NOMO-1 treated with DMSO at 0.1 percent for 48 hours (cell line): ENCODE data around the gene MSL1.
"Not testable (repeated sequence)": the region's sequence is repeated elsewhere in the genome, so short reads cannot be mapped to it uniquely, and the experiment has no call there.

ENCODE experiments used
- DNase-seq: peaks from one replicate; lab custom pipeline; 2025; ENCODE audit not compliant: unreplicated experiment; lab: John Stamatoyannopoulos, UW

MSL1 gene

GRCh38 chr17:40124279-40125141 lies 2.7 kb downstream of the MSL1 start:
- DNase-seq: peak; percentile 33

DNA sequence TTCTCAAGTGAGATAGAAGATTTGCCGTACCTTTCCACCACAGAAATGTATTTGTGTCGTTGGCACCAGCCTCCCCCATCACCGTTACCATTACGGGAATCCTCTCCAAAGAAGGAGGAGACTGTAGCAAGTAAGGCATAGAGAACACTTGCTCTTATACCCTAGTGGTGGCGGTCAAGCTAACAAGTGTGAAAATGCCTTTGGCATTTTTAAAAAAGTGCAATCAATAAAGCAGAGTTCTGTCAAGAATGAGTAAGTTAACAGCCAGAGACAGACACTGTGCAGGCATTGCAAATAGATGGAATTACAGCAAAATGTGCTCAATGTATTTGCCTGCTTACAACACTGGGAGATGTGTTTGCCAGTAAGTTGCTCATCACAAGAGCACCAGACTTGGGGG lies 7.7 kb downstream of the MSL1 start:
- DNase-seq: no peak

DNA sequence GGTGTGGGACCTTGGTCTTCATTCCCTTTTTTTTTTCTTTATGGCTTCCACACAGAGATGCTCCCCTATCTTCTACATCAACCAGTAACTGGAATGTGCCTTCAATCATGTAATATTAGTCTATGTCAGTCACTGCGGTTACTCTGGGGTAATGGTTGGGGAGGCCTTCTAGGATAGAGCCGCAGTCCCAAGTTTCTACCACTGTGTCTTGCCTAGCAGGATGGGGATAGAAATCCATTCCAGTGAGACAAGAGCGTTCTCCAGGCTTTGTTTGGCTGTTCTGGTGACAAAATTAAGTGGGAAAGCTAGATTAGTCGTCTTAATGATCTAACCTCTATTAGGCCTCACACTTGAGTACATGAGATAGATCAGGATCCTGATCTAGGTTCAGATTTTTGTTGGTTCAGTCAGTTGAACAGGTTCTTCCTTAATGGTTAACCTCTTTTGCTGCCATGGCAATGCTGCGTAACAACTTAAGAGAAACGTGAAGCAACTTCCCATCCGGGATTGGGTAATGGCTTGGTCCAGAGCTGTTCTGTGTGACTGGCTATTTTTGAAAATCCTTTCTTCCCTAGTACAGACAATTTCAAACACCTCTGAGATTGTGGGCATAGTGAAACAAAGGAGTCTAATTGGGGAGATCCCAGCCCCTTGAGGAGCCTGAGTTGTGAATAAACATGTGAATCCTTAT lies 8.7 kb downstream of the MSL1 start:
- DNase-seq: peak; percentile 96

GRCh38 chr17:40134184-40134583 lies 12.4 kb downstream of the MSL1 start:
- DNase-seq: no peak

DNA sequence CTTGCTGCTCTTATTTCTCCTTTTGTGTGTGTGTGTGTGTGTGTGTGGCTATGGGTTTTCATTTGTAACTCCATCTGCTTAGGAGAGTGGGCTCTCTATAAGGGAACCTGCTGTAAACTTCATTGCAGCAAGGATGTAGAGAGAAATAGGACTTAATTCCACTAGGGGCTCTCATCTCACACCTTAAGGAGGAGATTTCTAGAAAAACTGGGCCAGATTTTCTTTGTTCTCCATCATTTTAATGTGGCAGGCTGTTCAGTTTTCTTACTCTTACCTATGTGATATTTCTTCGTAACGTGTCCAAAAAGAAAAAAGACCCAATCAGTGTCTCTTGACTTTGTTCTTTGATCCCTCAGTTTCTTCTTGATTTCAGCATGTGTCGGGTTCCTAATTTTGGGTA lies 14.0 kb downstream of the MSL1 start:
- DNase-seq: no peak

DNA sequence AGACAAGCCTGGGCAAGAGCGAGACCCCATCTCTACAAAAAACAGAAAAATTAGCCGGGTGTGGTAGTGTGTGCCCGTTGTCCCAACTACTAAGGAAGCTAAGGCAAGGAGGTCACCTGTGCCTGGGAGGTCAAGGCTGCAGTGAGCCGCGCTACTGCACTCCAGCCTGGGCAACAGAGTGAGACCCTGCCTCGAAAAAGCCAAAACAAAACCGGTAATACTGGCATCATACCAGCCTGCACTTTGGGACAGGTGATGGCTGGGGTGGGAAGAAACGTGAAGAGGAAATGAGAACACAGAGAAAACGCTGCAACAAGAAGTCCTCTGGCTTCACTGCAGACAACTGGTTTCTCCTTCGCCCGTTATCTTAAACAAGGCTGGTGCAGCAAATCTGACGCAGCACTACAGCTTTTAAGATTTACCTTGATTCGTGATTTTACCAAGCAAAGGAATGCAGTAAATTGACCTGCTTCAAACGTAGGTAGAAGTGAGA lies 17.8 kb downstream of the MSL1 start:
- DNase-seq: peak; percentile 38

DNA sequence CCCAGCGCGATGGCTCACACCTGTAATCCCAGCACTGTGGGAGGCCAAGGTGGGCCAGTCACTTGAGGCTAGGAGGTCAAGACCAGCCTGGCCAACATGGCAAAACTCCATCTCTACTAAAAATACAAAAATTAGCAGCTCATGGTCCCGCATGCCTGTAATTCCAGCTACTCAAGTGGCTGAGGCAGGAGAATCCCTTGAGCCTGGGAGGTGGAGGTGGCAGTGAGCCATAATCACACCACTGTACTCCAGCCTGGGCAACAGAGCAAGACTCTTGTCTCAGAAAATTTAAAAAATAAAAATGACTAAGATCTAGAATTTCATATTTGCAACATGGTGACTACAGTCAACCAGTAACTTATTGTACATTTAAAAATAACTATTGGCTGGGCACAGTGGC lies 21.4 kb downstream of the MSL1 start:
- not testable (repeated sequence) for DNase-seq

- no peak for DNase-seq
Observed at GRCh38 chr17:40145476-40145875, 23.7 kb downstream of the MSL1 start.

DNA sequence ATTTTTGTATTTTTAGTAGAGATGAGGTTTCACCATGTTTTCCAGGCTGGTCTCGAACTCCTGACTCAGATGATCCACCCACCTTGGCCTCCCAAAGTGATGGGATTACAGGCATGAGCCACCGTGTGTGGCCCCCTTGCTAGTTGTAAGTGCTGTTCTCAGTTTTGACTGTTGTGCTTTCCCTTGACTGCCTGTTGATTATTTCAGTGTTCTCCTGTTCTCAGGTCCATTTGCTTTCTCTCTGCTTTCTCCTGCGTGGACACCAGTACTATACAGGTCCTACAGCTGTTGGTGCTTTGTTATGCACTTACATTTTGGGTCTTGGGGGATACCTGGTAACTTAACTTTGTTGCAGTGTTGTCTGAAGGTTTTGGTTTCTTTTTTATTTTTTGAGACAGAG lies 26.8 kb downstream of the MSL1 start:
- no peak for DNase-seq

GRCh38 chr17:40150276-40150675 lies 28.5 kb downstream of the MSL1 start:
- DNase-seq: no peak

DNA sequence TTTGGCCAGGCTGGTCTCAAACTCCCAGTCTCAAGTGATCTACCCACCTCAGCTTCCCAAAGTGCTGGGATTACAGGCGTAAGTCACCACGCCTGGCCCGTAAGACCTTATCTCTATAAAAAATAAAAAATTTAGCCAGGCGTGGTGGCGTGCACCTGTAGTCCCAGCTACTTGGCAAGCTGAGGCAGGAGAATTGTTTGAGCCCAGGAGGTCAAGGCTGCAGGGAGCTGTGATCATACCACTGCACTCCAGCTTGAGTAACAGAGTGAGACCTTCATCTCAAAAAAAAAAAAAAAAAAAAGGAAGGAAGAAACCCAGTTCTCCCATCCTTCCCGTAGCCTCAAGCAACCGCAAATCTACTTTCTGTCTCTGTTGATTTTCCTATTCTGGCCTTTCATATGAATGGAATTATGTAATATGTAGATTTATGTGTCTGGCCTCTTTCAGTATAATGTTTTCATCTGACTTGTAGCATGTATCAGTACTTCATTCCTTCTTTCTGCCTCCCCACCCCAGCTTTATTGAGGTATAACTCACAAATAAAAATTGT lies 29.7 kb downstream of the MSL1 start:
- peak; percentile 43 for DNase-seq

DNA sequence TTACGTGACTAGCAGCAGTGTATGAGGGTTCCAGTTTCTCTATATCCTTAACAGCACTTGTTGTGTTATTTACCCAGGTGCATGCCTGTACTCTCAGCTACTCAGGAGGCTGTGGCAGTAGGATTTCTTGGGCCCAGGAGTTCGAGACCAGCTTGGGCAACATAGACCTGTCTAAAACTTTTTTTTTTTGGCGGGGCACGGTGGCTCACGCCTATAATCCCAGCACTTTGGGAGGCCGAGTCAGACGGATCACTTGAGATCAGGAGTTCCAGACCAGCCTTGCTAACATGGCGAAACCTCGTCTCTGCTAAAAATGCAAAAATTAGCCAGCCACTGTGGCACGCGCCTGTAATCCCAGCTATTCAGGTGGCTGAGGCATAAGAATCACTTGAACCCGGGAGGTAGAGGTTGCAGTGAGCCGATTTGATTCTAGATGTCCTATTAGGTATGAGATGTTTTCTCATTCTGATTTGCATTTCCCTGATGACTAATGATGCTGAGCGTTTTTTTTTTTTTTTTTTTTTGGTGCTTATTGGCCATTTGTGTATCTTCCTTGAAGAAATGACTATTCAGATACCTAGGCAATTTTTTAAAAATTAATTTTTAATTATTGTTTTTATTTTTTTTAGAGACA lies 31.9 kb downstream of the MSL1 start:
- DNase-seq: no peak

GRCh38 chr17:40157973-40158372 lies 36.2 kb downstream of the MSL1 start:
- DNase-seq: peak; percentile 43

GRCh38 chr17:40158438-40159013 lies 36.8 kb downstream of the MSL1 start:
- peak; percentile 80 for DNase-seq

DNA sequence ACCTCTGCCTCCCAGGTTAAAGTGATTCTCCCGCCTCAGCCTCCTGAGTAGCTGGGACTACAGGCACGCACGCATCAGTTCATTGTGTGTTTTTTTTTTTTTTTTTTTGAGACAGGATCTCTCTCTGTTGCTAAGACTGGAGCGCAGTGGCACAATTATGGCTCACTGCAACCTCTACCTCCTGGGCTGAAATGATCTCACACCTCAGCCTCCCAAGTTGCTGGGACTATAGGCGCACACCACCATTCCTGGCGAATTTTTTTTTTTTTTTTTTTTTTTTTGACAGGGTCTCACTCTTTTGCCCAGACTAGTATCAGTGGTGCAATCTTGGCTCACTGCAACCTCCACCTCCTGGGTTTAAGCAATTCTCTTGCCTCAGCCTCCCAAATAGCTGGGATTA lies 37.7 kb downstream of the MSL1 start:
- no peak for DNase-seq

DNA sequence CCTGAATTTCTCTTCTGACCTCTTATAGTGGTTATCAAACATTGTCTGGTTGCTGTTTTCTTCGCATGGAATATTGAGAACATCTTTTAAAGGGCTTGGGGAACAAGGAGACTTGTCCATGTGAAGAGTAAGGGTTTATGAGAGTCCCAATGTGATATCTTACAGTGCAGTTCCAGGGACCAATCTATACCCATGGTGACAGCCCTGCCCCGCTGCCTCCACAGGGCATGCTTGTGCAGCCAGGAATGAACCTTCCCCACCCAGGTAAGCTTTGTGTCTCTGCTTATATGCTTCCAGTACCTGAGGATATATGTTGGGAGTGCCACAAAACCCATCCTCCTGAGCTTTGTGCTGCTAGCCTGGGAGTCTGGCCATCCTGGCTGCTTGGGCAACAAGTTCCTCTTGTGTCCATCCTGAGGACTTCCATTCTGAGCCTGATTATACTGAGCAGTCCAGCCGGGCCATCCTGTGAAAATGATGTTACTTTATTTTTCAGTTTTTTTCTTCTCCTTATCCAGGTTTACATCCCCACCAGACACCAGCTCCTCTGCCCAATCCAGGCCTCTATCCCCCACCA lies 46.0 kb downstream of the MSL1 start:
- DNase-seq: no peak

DNA sequence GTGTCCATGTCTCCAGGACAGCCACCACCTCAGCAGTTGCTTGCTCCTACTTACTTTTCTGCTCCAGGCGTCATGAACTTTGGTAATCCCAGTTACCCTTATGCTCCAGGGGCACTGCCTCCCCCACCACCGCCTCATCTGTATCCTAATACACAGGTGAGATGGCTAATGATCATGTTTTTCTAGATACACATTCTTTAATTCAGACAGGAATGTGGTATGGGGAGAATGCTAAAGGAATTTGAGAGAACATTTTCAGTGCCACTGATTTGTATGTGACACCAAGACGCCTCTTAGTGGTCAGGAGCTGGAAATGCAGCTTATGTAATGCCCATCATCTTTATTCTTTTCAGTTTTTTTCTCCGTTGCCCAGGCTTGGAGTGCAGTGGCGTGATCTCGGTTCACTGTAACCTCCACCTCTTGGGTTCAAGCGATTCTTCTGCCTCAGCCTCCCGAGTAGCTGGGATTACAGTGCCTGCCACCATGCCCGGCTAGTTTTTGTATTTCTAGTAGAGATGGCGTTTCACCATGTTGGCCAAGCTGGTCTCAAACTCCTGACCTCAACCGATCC lies 46.6 kb downstream of the MSL1 start:
- DNase-seq: peak; percentile 54

DNA sequence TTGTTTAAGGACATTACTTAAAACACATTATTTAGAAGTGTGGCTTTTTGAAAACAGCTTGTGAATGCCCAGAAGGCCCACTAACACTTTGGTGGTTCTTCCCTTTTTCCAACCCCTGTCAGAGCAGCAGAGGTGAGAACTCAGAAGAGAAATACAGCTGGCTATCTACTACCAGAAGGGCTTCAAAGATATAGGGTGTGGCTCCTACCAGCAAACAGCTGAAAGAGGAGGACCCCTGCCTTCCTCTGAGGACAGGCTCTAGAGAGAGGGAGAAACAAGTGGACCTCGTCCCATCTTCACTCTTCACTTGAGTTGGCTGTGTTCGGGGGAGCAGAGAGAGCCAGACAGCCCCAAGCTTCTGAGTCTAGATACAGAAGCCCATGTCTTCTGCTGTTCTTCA lies 48.6 kb downstream of the MSL1 start:
- DNase-seq: no peak

DNA sequence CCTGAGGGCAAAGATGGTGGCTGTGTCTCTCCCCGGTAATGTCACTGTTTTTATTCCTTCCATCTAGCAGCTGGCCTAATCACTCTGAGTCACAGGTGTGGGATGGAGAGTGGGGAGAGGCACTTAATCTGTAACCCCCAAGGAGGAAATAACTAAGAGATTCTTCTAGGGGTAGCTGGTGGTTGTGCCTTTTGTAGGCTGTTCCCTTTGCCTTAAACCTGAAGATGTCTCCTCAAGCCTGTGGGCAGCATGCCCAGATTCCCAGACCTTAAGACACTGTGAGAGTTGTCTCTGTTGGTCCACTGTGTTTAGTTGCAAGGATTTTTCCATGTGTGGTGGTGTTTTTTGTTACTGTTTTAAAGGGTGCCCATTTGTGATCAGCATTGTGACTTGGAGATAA lies 50.0 kb downstream of the MSL1 start:
- DNase-seq: no peak

DNA sequence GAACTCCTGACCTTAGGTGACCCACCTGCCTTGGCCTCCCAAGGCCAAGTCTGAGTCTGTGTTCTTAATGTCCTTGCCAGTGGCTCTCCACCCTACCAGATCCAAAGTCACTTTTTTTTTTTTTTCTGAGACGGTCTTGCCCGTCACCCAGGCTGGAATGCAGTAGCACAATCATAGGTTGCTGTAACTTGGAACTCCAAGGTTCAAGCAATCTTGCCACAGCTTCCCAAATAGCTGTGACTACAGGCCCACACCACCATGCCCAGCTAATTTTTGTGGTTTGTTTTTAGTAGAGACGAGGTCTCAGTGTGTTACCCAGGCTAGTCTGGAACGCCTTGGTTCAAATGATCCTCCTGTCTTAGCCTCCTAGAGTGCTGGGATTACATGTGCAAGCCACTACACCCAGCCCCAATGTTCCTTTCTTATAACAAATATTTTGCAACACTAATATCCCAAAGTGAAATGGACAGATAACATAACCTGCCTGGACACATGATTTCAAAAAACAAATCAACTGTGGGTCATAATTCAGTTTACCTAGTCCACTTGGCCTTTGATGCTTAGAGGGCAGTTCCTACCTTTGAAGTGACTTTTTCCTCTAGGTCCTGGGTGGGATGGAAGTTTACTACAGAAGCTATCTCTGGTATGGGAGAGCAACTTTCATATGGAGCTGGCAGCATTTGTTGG lies 51.5 kb downstream of the MSL1 start:
- DNase-seq: no peak
